HepG2 (cell line): ENCODE measurements around the gene TLCD3B. TPM values are rescaled to one million over a fixed set of nuclear protein-coding genes. Genes with fewer than 3 reads are reported as not detected.

Experiments used
- ATAC-seq: fragments of 200-7000 bp; cut with Tn5 transposase; 3 replicates; pipeline ENCODE4 v1.9.1; 2020; ENCODE audit warnings: mild to moderate bottlenecking, moderate library complexity
- BruUV-seq: library from RNA; stranded (reverse); fragments of 400-500 nt; replicated peaks from 2 replicates; lab custom pipeline; 2021; lab: Mats Ljungman, UMichigan
- CTCF ChIA-PET: fragments of 300-600 bp; formaldehyde crosslinking; extraction: SDS; loops from one replicate; lab custom pipeline; 2021; ENCODE audit warnings: low total read pairs, inconsistent platforms, low intra/inter-chr PET ratio; lab: Yijun Ruan, JAX
- POLR2A ChIA-PET: fragments of 350-600 bp; sonication (Branson Sonifier 250); formaldehyde crosslinking; loops from one replicate; lab custom pipeline; 2020; ENCODE audit warnings: antibody characterized with exemption, inconsistent platforms; lab: Yijun Ruan, JAX
- DNase-seq: peaks from one replicate; pipeline ENCODE4 v3.0.0-alpha.2; 2015; ENCODE audit warnings: low spot score
- FAIRE-seq: peaks from 3 replicates; lab custom pipeline; 2011; peaks lifted over from hg19 to GRCh38; lab: Jason Lieb, UNC
- H2AFZ ChIP-seq: one replicate; pipeline ENCODE4 v1.6.1; 2011; ENCODE audit warnings: low read length, inconsistent platforms
- H3K27ac ChIP-seq: fragments of 300-600 bp; 3 replicates; pipeline ENCODE4 v1.8.0; 2011; ENCODE audit warnings: mixed run types, mild to moderate bottlenecking, mixed read lengths, low read length, inconsistent platforms; ENCODE audit not compliant: insufficient read depth; ENCODE audit errors: extremely low read length
- H3K27me3 ChIP-seq, 2 experiments: fragments of 200-600 bp in 1 of 2; 2 replicates in 1 of 2; 3 replicates in 1 of 2; pipeline versions ENCODE4 v1.6.0 to v1.8.0; 2011; ENCODE audit warnings: low read length in 2 of 2, mild to moderate bottlenecking in 2 of 2, moderate library complexity in 2 of 2, inconsistent platforms in 1 of 2; ENCODE audit not compliant: insufficient read depth in 2 of 2, control insufficient read depth in 1 of 2
- H3K36me3 ChIP-seq, 2 experiments: fragments of 200-600 bp in 1 of 2; replicated peaks in 1 of 2; 2 replicates in 1 of 2; 3 replicates in 1 of 2; pipeline versions ENCODE4 v1.5.1 to v1.8.0; 2011; ENCODE audit warnings: low read length in 2 of 2, inconsistent platforms in 1 of 2; ENCODE audit not compliant: insufficient read depth in 2 of 2, control insufficient read depth in 1 of 2
- H3K4me1 ChIP-seq: 2 replicates; pipeline ENCODE4 v1.5.1; 2012; ENCODE audit warnings: low read length, inconsistent platforms; ENCODE audit not compliant: insufficient read depth
- H3K4me2 ChIP-seq: 2 replicates; pipeline ENCODE4 v1.6.0; 2011; ENCODE audit warnings: low read depth, low read length, inconsistent platforms
- H3K4me3 ChIP-seq, 3 experiments: fragments of 200-600 bp in 1 of 3; sonication (generic), shearing (Covaris generic) in 1 of 3; replicated peaks in 1 of 3; 2 replicates each; pipeline ENCODE4 v1.5.1; 2011 to 2016; ENCODE audit warnings: low read length in 3 of 3, inconsistent platforms in 2 of 3, low read depth in 2 of 3, mild to moderate bottlenecking in 2 of 3, control low read depth in 1 of 3, mixed read lengths in 1 of 3; ENCODE audit not compliant: insufficient read depth in 1 of 3
- H3K79me2 ChIP-seq: one replicate; pipeline ENCODE4 v1.6.1; 2011; ENCODE audit warnings: low read length, inconsistent platforms; ENCODE audit not compliant: insufficient read depth
- H3K9ac ChIP-seq: 2 replicates; pipeline ENCODE4 v1.6.0; 2011; ENCODE audit warnings: mild to moderate bottlenecking, low read depth, low read length, inconsistent platforms; ENCODE audit not compliant: insufficient read depth
- H3K9me3 ChIP-seq: 2 replicates; pipeline ENCODE4 v1.5.1; 2012; ENCODE audit warnings: mild to moderate bottlenecking, low read length
- H4K20me1 ChIP-seq: 2 replicates; pipeline ENCODE4 v1.6.0; 2011; ENCODE audit warnings: inconsistent platforms, mild to moderate bottlenecking, low read length, moderate library complexity; ENCODE audit not compliant: insufficient read depth
- MED8 ChIP-seq: sonication (generic); formaldehyde crosslinking; IDR thresholded peaks from 2 replicates; pipeline ENCODE4 v1.8.1; 2023; ENCODE audit warnings: mild to moderate bottlenecking, missing genetic modification reagents; ENCODE audit not compliant: insufficient replicate concordance
- MNT ChIP-seq: fragments of 450-650 bp; IDR thresholded peaks from 2 replicates; pipeline ENCODE4 v1.6.1; 2016
- SP2 ChIP-seq: sonication (generic); formaldehyde crosslinking; IDR thresholded peaks from 2 replicates; pipeline ENCODE4 v1.5.1; 2020; ENCODE audit warnings: mild to moderate bottlenecking, missing genetic modification reagents
- ZBTB40 ChIP-seq, 2 experiments: fragments of 450-650 bp in 1 of 2; sonication (generic) in 1 of 2; formaldehyde crosslinking in 1 of 2; IDR thresholded peaks; 2 replicates each; pipeline versions ENCODE4 v1.6.1 to v1.8.0; 2016 to 2022; ENCODE audit warnings: antibody characterized with exemption in 1 of 2, mild to moderate bottlenecking in 1 of 2, missing genetic modification reagents in 1 of 2
- ZNF574 ChIP-seq: sonication (generic); formaldehyde crosslinking; IDR thresholded peaks from 2 replicates; pipeline ENCODE4 v1.4.0; 2020; ENCODE audit warnings: missing genetic modification reagents
- ZNF747 ChIP-seq: sonication (generic); formaldehyde crosslinking; IDR thresholded peaks from 2 replicates; pipeline ENCODE4 v1.8.1; 2023; ENCODE audit warnings: missing genetic modification reagents, mild to moderate bottlenecking, borderline replicate concordance
- ZNF850 ChIP-seq: sonication (generic); formaldehyde crosslinking; conservative IDR thresholded peaks from 2 replicates; pipeline ENCODE4 v1.9.0; 2021; ENCODE audit warnings: mild to moderate bottlenecking, missing genetic modification reagents
- WGBS: methylation state at CpG from one replicate; pipeline ENCODE4 v1.1.6; 2017; ENCODE audit warnings: low lambda C conversion rate; 5-methylcytosine and 5-hydroxymethylcytosine counted together
- in situ Hi-C: cut with HindIII; loops from 2 replicates; pipeline ENCODE4 v1.10.0; 2017; ENCODE audit warnings: low pct_unique_long_range_greater_than_20kb; ENCODE audit not compliant: extremely low pct_ligation_motif_present
- intact Hi-C: fragments of 100-400 bp; cut with micrococcal nuclease; formaldehyde crosslinking; loops from one replicate; pipeline ENCODE4 v1.10.0; 2022; ENCODE audit not compliant: unreplicated experiment
- polyA plus RNA-seq, 8 experiments: library from polyadenylated mRNA; depleted of rRNA in 3 of 8; stranded (reverse) in 7 of 8; unstranded in 1 of 8; fragments of >200 nt; fragmentation: Illumina TruSeq in 4 of 8; extraction: Trizol in 4 of 8; gene quantifications; 2 replicates each; pipeline versions ENCODE4 v1.2.1 to v1.2.3, GENCODE V29; 2011 to 2016; ENCODE audit warnings: low read depth in 4 of 8, missing spikeins in 1 of 8, mixed read lengths in 1 of 8; ENCODE audit not compliant: insufficient read depth in 1 of 8
- total RNA-seq, 5 experiments: library from RNA; depleted of rRNA; stranded (reverse); fragments of >200 nt; fragmentation: Illumina TruSeq; extraction: Trizol; gene quantifications; 2 replicates each; pipeline ENCODE4 v1.2.3, GENCODE V29; 2016; ENCODE audit warnings: low read depth in 1 of 5

Gene TLCD3B
- total and polyA plus RNA-seq, 2 of the 13 experiments (the other 11 are each of a cell fraction or from before 2014, with no cell fraction given), result not detected

- no peak for TF ChIP-seq ZNF850
- no peak for TF ChIP-seq ZNF747 (CRISPR knock-in tag)
These were observed 29.3 kb upstream of the TLCD3B start (continued) for GRCh38 chr16:30060346-30060745.

GRCh38 chr16:30054959-30055553, 24.0 kb upstream of the TLCD3B start:
- H3K27ac ChIP-seq, result no peak overlapping the region
- H2AFZ ChIP-seq, result no peak overlapping the region
- peaks cover 26% of the 10 kb centered on the region for H3K4me1 ChIP-seq
- in situ Hi-C loops (no loop called here), intact Hi-C loops (no loop called here)
- ATAC-seq (peak; percentile 93), DNase-seq (peak; percentile 62), FAIRE-seq (no peak)
- 22% methylated on average over 10 of the region's 10 CpGs for WGBS
- ChIA-PET CTCF (interaction anchor here (1.6 kb wide), 2 partner anchors 13 to 23 kb away, joined by 4 to 6 read pairs; partner anchors contain the start of gene TLCD3B), POLR2A (interaction anchor here (0.6 to 5.6 kb wide), 3 partner anchors 10 to 376 kb away, joined by 3 to 66 read pairs (median 5); partner anchors contain the start of genes ALDOA and QPRT)
- H3K27me3 ChIP-seq, result peaks cover 0 to 7% of the 10 kb centered on the region in 2 experiments; a peak in 1 of 5 replicates
- H3K4me2 ChIP-seq, result peak overlapping the region; percentile 44
- H3K9ac ChIP-seq, result peak overlapping the region; percentile 17; the same call in 1 of the 2 replicates
- H3K79me2 ChIP-seq, result no peaks in the 10 kb centered on the region
- H3K9me3 ChIP-seq, result no peaks in the 10 kb centered on the region
- BruUV-seq, result no TSS peak
- no peak overlapping the region; a peak in 1 of 6 replicates for H3K4me3 ChIP-seq
- H4K20me1 ChIP-seq, result no peaks in the 10 kb centered on the region
- H3K36me3 ChIP-seq, result no peaks in the 10 kb centered on the region
- TF ChIP-seq MNT (no peak), SP2 (CRISPR knock-in tag) (no peak), ZBTB40 (IDR thresholded peaks at IDR 0.05) (no peak), ZBTB40 (CRISPR knock-in tag; IDR thresholded peaks at IDR 0.05) (no peak), MED8 (CRISPR knock-in tag) (no peak), ZNF574 (CRISPR knock-in tag) (peak; percentile 72)
